H1 (cell line): ENCODE results near the gene KCNK4. TPM values are rescaled to one million over a fixed set of nuclear protein-coding genes. Genes with fewer than 3 reads are reported as not detected.
"Not testable (repeated sequence)": the region's sequence is repeated elsewhere in the genome, so short reads cannot be mapped to it uniquely, and the experiment has no call there.

Experiments
- CTCF ChIA-PET: fragments of 300-600 bp; sonication (Branson Sonifier 250); formaldehyde crosslinking; loops from one replicate; lab custom pipeline; 2021; ENCODE audit not compliant: partially characterized antibody; lab: Charles Lee
- POLR2A ChIA-PET: fragments of 300-600 bp; sonication (Branson Sonifier 250); formaldehyde crosslinking; loops from one replicate; lab custom pipeline; 2021; ENCODE audit warnings: inconsistent platforms; ENCODE audit not compliant: partially characterized antibody; lab: Charles Lee
- DNase-seq, 2 experiments: peaks; one replicate each; pipeline versions ENCODE4 v3.0.0 to v3.0.0-alpha.2; 2010 to 2022; ENCODE audit warnings: low spot score in 2 of 2, low read depth in 1 of 2, mixed read lengths in 1 of 2
- FAIRE-seq: peaks from 2 replicates; lab custom pipeline; 2011; peaks lifted over from hg19 to GRCh38; lab: Jason Lieb, UNC
- H2AFZ ChIP-seq: 2 replicates; pipeline ENCODE4 v1.8.1; 2012; ENCODE audit warnings: low read length, inconsistent platforms
- H2AK5ac ChIP-seq: 2 replicates; pipeline ENCODE4 v1.6.1; 2013; ENCODE audit warnings: low read depth, low read length
- H2BK120ac ChIP-seq: replicated peaks from 2 replicates; pipeline ENCODE3; 2013; ENCODE audit warnings: low read depth, low read length, inconsistent platforms
- H2BK12ac ChIP-seq: 2 replicates; pipeline ENCODE4 v1.6.1; 2013; ENCODE audit warnings: low read depth, low read length
- H2BK15ac ChIP-seq: 2 replicates; pipeline ENCODE4 v1.6.1; 2013; ENCODE audit warnings: low read length
- H2BK20ac ChIP-seq: 2 replicates; pipeline ENCODE4 v1.6.1; 2013; ENCODE audit warnings: low read length
- H2BK5ac ChIP-seq: 2 replicates; pipeline ENCODE4 v1.6.1; 2013; ENCODE audit warnings: low read depth, low read length
- H3K14ac ChIP-seq: 2 replicates; pipeline ENCODE4 v1.6.1; 2013; ENCODE audit warnings: inconsistent platforms; ENCODE audit not compliant: insufficient read length
- H3K18ac ChIP-seq: 2 replicates; pipeline ENCODE4 v1.6.1; 2013; ENCODE audit warnings: low read length; ENCODE audit errors: extremely low read depth
- H3K23ac ChIP-seq: 2 replicates; pipeline ENCODE4 v1.6.1; 2013; ENCODE audit warnings: inconsistent platforms; ENCODE audit not compliant: insufficient read length
- H3K23me2 ChIP-seq: 2 replicates; pipeline ENCODE4 v1.6.1; 2013; ENCODE audit warnings: low read depth, low read length
- H3K27ac ChIP-seq: 2 replicates; pipeline ENCODE4 v1.6.1; 2011; ENCODE audit warnings: low read depth, low read length, inconsistent platforms
- H3K27me3 ChIP-seq, 4 experiments: replicated peaks in 1 of 4; 1 replicate in 1 of 4; 2 replicates in 3 of 4; pipeline versions ENCODE4 v1.6.1 to v1.8.1; 2011 to 2013; ENCODE audit warnings: low read length in 3 of 4, mild to moderate bottlenecking in 3 of 4, inconsistent platforms in 2 of 4, mixed read lengths in 2 of 4, moderate library complexity in 1 of 4; ENCODE audit not compliant: control insufficient read depth in 3 of 4, insufficient read depth in 3 of 4; ENCODE audit errors: extremely low read depth in 1 of 4
- H3K36me3 ChIP-seq, 4 experiments: 2 replicates each; pipeline versions ENCODE4 v1.6.1 to v1.8.1; 2011 to 2013; ENCODE audit warnings: mild to moderate bottlenecking in 4 of 4, low read length in 3 of 4, moderate library complexity in 2 of 4, control low read depth in 1 of 4, inconsistent platforms in 1 of 4; ENCODE audit not compliant: insufficient read depth in 4 of 4, control insufficient read depth in 2 of 4
- H3K4ac ChIP-seq: replicated peaks from 2 replicates; pipeline ENCODE3; 2013; ENCODE audit warnings: low read length, low read depth, mixed read lengths, inconsistent platforms; ENCODE audit not compliant: insufficient read length
- H3K4me1 ChIP-seq, 4 experiments: replicated peaks in 1 of 4; 1 replicate in 1 of 4; 2 replicates in 3 of 4; pipeline versions ENCODE4 v1.6.1 to v1.8.1; 2011 to 2013; ENCODE audit warnings: low read length in 3 of 4, inconsistent platforms in 2 of 4, mixed read lengths in 1 of 4; ENCODE audit not compliant: insufficient read depth in 4 of 4, control insufficient read depth in 3 of 4
- H3K4me2 ChIP-seq, 2 experiments: 2 replicates each; pipeline versions ENCODE4 v1.6.1 to v1.8.1; 2011 to 2013; ENCODE audit warnings: low read depth in 2 of 2, low read length in 2 of 2, control low read depth in 1 of 2, inconsistent platforms in 1 of 2, mild to moderate bottlenecking in 1 of 2; ENCODE audit not compliant: insufficient read depth in 1 of 2
- H3K4me3 ChIP-seq, 4 experiments: fragments of 200-600, 300-600 bp in 1 of 4; sonication (generic), shearing (Covaris generic), sonication (Bioruptor Twin) in 1 of 4; 2 replicates each; pipeline versions ENCODE4 v1.5.1 to v1.8.1; 2011 to 2016; ENCODE audit warnings: low read length in 4 of 4, low read depth in 3 of 4, control low read depth in 2 of 4, inconsistent platforms in 2 of 4, mild to moderate bottlenecking in 2 of 4, mixed read lengths in 1 of 4, moderate library complexity in 1 of 4; ENCODE audit not compliant: insufficient read depth in 2 of 4; ENCODE audit errors: extremely low read depth in 1 of 4
- H3K56ac ChIP-seq: replicated peaks from 2 replicates; pipeline ENCODE3; 2013; ENCODE audit warnings: low read depth, mild to moderate bottlenecking, mixed read lengths, low read length, inconsistent platforms; ENCODE audit not compliant: insufficient read length
- H3K79me1 ChIP-seq: 2 replicates; pipeline ENCODE4 v1.6.1; 2013; ENCODE audit warnings: low read depth, low read length, control low read depth
- H3K79me2 ChIP-seq, 2 experiments: 2 replicates each; pipeline versions ENCODE4 v1.6.1 to v1.8.1; 2012 to 2013; ENCODE audit warnings: low read length in 2 of 2, mild to moderate bottlenecking in 2 of 2, inconsistent platforms in 1 of 2; ENCODE audit not compliant: insufficient read depth in 2 of 2, control insufficient read depth in 1 of 2
- H3K9ac ChIP-seq, 4 experiments: replicated peaks in 1 of 4; 1 replicate in 1 of 4; 2 replicates in 3 of 4; pipeline versions ENCODE4 v1.6.1 to v1.8.1; 2011 to 2013; ENCODE audit warnings: low read depth in 3 of 4, low read length in 3 of 4, control low read depth in 2 of 4, mild to moderate bottlenecking in 2 of 4, moderate library complexity in 2 of 4, inconsistent platforms in 1 of 4; ENCODE audit errors: extremely low read depth in 1 of 4
- H3K9me3 ChIP-seq, 2 experiments: 2 replicates each; pipeline versions ENCODE4 v1.6.1 to v1.8.1; 2012 to 2013; ENCODE audit warnings: mild to moderate bottlenecking in 2 of 2, moderate library complexity in 2 of 2, control low read depth in 1 of 2, inconsistent platforms in 1 of 2, low read depth in 1 of 2, low read length in 1 of 2, mixed read lengths in 1 of 2; ENCODE audit not compliant: insufficient read depth in 2 of 2
- H4K20me1 ChIP-seq, 2 experiments: replicated peaks in 1 of 2; 2 replicates each; pipeline versions ENCODE3 to v1.8.1; 2011 to 2013; ENCODE audit warnings: inconsistent platforms in 2 of 2, low read length in 2 of 2, mild to moderate bottlenecking in 1 of 2; ENCODE audit not compliant: insufficient read depth in 2 of 2, control insufficient read depth in 1 of 2
- H4K5ac ChIP-seq: 2 replicates; pipeline ENCODE4 v1.6.1; 2013; ENCODE audit warnings: low read length, low read depth, mixed read lengths, inconsistent platforms; ENCODE audit not compliant: insufficient read length
- H4K8ac ChIP-seq: 2 replicates; pipeline ENCODE4 v1.8.0; 2013; ENCODE audit warnings: mild to moderate bottlenecking, moderate library complexity, low read length, inconsistent platforms; ENCODE audit not compliant: insufficient read depth; ENCODE audit errors: extremely low read depth
- H4K91ac ChIP-seq: replicated peaks from 2 replicates; pipeline ENCODE3; 2013; ENCODE audit warnings: low read length, mixed read lengths, inconsistent platforms; ENCODE audit not compliant: insufficient read length
- WGBS, 2 experiments: shearing (Covaris generic) in 1 of 2; methylation state at CpG; one replicate each; pipeline versions ENCODE4 v1.1.6 to v1.1.7; 2013 to 2015; ENCODE audit warnings: low lambda C conversion rate in 2 of 2, mixed read lengths in 2 of 2, inconsistent platforms in 1 of 2, low coverage in 1 of 2, missing lambda C conversion rate in 1 of 2; ENCODE audit not compliant: insufficient replicate concordance in 2 of 2, insufficient coverage in 1 of 2, insufficient read length in 1 of 2; ENCODE audit errors: extremely low coverage in 1 of 2, missing lambda C conversion rate in 1 of 2; 5-methylcytosine and 5-hydroxymethylcytosine counted together
- polyA plus RNA-seq, 7 experiments: library from polyadenylated mRNA; depleted of rRNA in 3 of 7; stranded (reverse) in 5 of 7; unstranded in 2 of 7; fragments of >200 nt in 5 of 7; fragments of 200-250 nt in 2 of 7; gene quantifications; 1 replicate in 5 of 7; 2 replicates in 1 of 7; 4 replicates in 1 of 7; pipeline versions ENCODE4 v1.2.1 to v1.2.3, GENCODE V29; 2011 to 2013; ENCODE audit warnings: missing spikeins in 2 of 7, mixed read lengths in 2 of 7
- total RNA-seq: library from RNA; stranded (reverse); fragmentation: NEBNext Ultra II Directional; extraction: Animal tissue kit (Norgen Biotek cat#: 25700); gene quantifications from 2 replicates; pipeline ENCODE4 v1.2.1, GENCODE V29; 2021

KCNK4 gene
- total and polyA plus RNA-seq, 2 of the 8 experiments (the other 6 are each of a cell fraction or from before 2014, with no cell fraction given), result 0.19 TPM; not detected in 1

- not testable (repeated sequence) for H3K23ac ChIP-seq, H3K9me3 ChIP-seq, H3K27ac ChIP-seq, H4K91ac ChIP-seq, H2AK5ac ChIP-seq, H2BK12ac ChIP-seq, H4K20me1 ChIP-seq, H3K4me2 ChIP-seq, H3K27me3 ChIP-seq, H2BK15ac ChIP-seq, H2BK5ac ChIP-seq, H2BK120ac ChIP-seq, H3K36me3 ChIP-seq, H3K9ac ChIP-seq, H2AFZ ChIP-seq, H2BK20ac ChIP-seq, DNase-seq, H3K18ac ChIP-seq, H3K4me3 ChIP-seq, H3K14ac ChIP-seq, H4K8ac ChIP-seq, FAIRE-seq, H3K4ac ChIP-seq, H3K56ac ChIP-seq, H3K23me2 ChIP-seq, H4K5ac ChIP-seq
- ChIA-PET CTCF (interaction anchor here (0.6 to 20.8 kb wide), 3 partner anchors 15 to 252 kb away, joined by 4 to 614 read pairs (median 4); partner anchors contain the start of gene CCDC88B), POLR2A (interaction anchor here (0.6 to 3.9 kb wide), 3 partner anchors 9 to 62 kb away, joined by 3 to 24 read pairs (median 3); partner anchors contain the start of genes PRDX5 and TRMT112)
- peaks cover 0 to 21% of the 10 kb centered on the region in 2 experiments; a peak in 2 of 4 replicates for H3K79me2 ChIP-seq
- H3K4me1 ChIP-seq, result peaks cover 3 to 14% (median 12%) of the 10 kb centered on the region in 4 experiments; a peak in 6 of 7 replicates
- 98% methylated on average over 5 of the region's 5 CpGs; no CpG with 5 or more reads in 1 of the 2 experiments for WGBS, 2 experiments
- H3K79me1 ChIP-seq, result peaks cover 13% of the 10 kb centered on the region; the same call in 1 of the 2 replicates
Observed at GRCh38 chr11:64307795-64308194, 16.7 kb downstream of the KCNK4 start.
